Measurements from ENCODE around the gene ARHGAP25.

DNA sequence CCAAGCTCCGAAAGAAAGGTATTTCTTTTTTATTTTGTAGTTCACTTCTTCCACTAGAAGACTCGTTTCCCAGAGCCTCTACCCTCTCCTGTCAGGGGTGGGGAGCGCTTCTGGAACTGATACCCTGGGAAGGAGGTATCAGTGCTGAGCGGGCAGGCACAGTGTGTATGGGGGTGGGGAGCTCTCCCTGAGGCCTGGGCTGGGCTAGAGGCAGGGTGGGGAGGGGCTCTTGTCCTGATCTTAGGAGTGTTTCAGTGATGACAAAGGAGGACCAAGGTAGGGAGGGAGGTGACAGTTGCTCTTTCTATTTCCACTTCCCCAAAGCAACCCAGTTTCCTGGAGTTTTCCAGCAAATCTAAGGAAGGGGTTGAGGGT, 65.4 kb downstream of the ARHGAP25 start:
- TF ChIP-seq POLR2A (IDR thresholded peaks at IDR 0.05; ENCODE audit: low read length) = no peak
- no peak for TF ChIP-seq GATA1 (IDR thresholded peaks at IDR 0.05; ENCODE audit: low read depth, low read length)

All from erythroblast (primary cell).